Measurements from ENCODE around the gene EBI3. TPM values are rescaled to one million over a fixed set of nuclear protein-coding genes. Genes with fewer than 3 reads are reported as not detected.
"Not testable (repeated sequence)": the region's sequence is repeated elsewhere in the genome, so short reads cannot be mapped to it uniquely, and the experiment has no call there.

Gene EBI3
- polyA plus RNA-seq, 4 donors: 0.89 to 6.2 (median 4.9) TPM

DNA sequence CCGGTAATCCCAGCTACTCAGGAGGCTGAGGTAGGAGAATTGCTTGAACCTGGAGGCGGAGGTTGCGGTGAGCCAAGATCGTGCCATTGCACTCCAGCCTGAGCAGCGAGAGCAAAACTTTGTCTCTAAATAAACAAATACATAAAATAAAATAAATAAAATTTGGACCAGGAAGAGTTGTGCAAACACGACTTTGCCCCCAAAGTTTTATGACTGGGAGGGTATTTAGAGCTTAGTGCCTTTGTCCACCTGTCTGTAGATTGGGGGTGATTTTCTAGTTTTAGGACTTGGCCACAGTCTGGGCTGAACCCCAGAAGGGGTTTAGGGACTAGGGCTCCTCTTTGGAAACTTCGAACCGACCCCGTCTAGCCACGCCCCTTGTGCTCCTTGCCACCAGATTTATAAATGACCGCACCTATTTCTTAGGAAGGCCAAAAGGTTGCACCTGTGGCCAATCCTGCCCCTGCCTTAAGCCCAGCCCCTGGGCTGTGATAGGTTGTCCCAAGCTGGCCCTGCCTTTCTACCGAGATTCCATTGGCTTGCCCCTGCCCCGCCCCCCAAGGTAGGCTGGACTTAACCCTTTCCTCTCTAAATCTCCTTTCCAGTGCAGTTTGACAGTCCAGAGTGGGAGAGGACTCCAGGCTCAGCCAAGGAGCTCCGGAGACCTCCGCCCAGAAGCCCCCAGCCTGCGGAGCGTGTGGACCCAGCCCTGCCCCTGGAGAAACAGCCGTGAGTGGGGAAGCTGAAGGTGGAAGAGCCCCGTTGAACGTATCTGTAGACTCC, 55.0 kb downstream of the EBI3 start:
- Histone ChIP-seq H3K36me3 (ENCODE audit: control insufficient read depth in 3 of 3, insufficient read depth in 2 of 3, low read depth in 1 of 3, low read length in 3 of 3) (no peaks in the 10 kb centered on the region), H3K27ac (ENCODE audit: low read depth in 1 of 3, low read length in 2 of 3) (peak overlapping the region in 2 of 3 donors; percentile 46 to 47), H3K4me1 (ENCODE audit: control insufficient read depth in 3 of 3, insufficient read depth in 2 of 3, low read depth in 1 of 3, low read length in 2 of 3) (peaks cover 0 to 10% (median 0%) of the 10 kb centered on the region in 3 donors), H3K4me3 (ENCODE audit: low read depth in 1 of 3, low read length in 3 of 3) (peak overlapping the region in 2 of 3 donors; percentile 41 to 57), H3K9me3 (ENCODE audit: control insufficient read depth in 2 of 2, insufficient read depth in 1 of 2, low read depth in 1 of 2, low read length in 1 of 2) (no peaks in the 10 kb centered on the region), H3K27me3 (ENCODE audit: control insufficient read depth in 3 of 3, insufficient read depth in 3 of 3, low read length in 3 of 3) (peaks cover 9 to 32% (median 13%) of the 10 kb centered on the region in 3 donors)
- no peak for FAIRE-seq
- DNase-seq: peak; percentile 87 to 97
- 18 to 35% (median 28%) methylated on average over 20 of the region's 20 CpGs for WGBS, 3 donors

DNA sequence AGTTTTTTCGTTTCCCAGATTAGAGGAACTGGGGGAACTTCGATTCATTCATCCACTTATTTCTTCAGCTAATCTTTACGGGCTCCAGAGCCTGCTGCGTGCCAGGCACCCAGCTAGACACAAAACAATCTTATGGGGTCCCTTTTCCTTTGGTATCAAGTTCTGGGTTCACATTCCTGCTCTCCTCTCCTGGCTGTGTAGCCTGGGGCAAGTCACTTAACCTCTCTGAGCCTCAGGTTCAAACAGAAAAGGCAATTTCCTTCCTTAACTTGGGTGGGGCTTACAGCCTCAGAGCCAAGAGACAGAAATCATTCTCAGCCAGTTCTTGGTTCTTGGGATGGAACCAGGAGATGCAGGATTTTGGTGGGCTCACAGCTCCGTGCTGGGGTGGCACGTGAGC, 55.7 kb downstream of the EBI3 start:
- Histone ChIP-seq H3K4me3 (ENCODE audit: low read depth in 1 of 3, low read length in 3 of 3) (peak overlapping the region in 2 of 3 donors; percentile 41 to 57), H3K36me3 (ENCODE audit: control insufficient read depth in 3 of 3, insufficient read depth in 2 of 3, low read depth in 1 of 3, low read length in 3 of 3) (no peaks in the 10 kb centered on the region), H3K9me3 (ENCODE audit: control insufficient read depth in 2 of 2, insufficient read depth in 1 of 2, low read depth in 1 of 2, low read length in 1 of 2) (no peaks in the 10 kb centered on the region), H3K4me1 (ENCODE audit: control insufficient read depth in 3 of 3, insufficient read depth in 2 of 3, low read depth in 1 of 3, low read length in 2 of 3) (peaks cover 0 to 10% (median 0%) of the 10 kb centered on the region in 3 donors), H3K27ac (ENCODE audit: low read depth in 1 of 3, low read length in 2 of 3) (peak overlapping the region in 1 of 3 donors; percentile 46), H3K27me3 (ENCODE audit: control insufficient read depth in 3 of 3, insufficient read depth in 3 of 3, low read length in 3 of 3) (peaks cover 3 to 26% (median 9%) of the 10 kb centered on the region in 3 donors)
- FAIRE-seq (no peak), DNase-seq (no peak)
- 38 to 62% (median 44%) methylated on average over 6 of the region's 6 CpGs for WGBS, 3 donors

DNA sequence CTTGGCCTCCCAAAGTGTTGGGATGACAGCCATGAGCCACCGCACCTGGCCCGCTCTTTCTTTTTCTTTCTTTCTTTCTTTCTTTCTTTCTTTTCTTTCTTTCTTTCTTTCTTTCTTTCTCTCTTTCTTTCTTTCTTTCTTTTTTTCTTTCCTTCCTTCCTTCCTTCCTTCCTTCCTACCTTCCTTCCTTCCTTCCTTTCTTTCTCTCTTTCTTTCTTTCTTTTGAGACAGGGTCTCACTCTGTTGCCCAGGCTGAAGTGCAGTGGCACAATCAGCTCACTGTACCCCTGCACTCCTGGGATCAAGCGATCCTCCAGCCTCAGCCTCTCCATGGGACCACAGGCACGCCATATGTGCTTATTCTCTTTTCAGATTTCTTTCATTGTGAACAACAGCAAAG, 56.8 kb downstream of the EBI3 start:
- H3K27me3 ChIP-seq (ENCODE audit: control insufficient read depth in 3 of 3, insufficient read depth in 3 of 3, low read length in 3 of 3): peaks cover 0 to 17% (median under 1%) of the 10 kb centered on the region in 3 donors
- H3K4me3 ChIP-seq (ENCODE audit: low read depth in 1 of 3, low read length in 3 of 3); H3K27ac ChIP-seq (ENCODE audit: low read depth in 1 of 3, low read length in 2 of 3); FAIRE-seq; H3K4me1 ChIP-seq (ENCODE audit: control insufficient read depth in 3 of 3, insufficient read depth in 2 of 3, low read depth in 1 of 3, low read length in 2 of 3); H3K9me3 ChIP-seq (ENCODE audit: control insufficient read depth in 2 of 2, insufficient read depth in 1 of 2, low read depth in 1 of 2, low read length in 1 of 2); H3K36me3 ChIP-seq (ENCODE audit: control insufficient read depth in 3 of 3, insufficient read depth in 2 of 3, low read depth in 1 of 3, low read length in 3 of 3); DNase-seq: not testable (repeated sequence)
- 91 to 92% (median 91%) methylated on average over 4 of the region's 4 CpGs for WGBS, 3 donors

Other genes with a start within 250 kb of the EBI3 start
- gene EEF2, start 244.1 kb upstream of the EBI3 start, polyA plus RNA-seq: 1,000 to 10,000 TPM in 3 of 4 donors, 100 to 1,000 TPM in 1; 962 to 2,089 (median 1,615) TPM
- 10 to 100 TPM; 10.8 to 30.4 (median 13.1) TPM for gene PIAS4, start 221.8 kb upstream of the EBI3 start, polyA plus RNA-seq
- gene ZBTB7A, start 162.6 kb upstream of the EBI3 start, polyA plus RNA-seq: 10 to 100 TPM; 14.3 to 35.6 (median 21.9) TPM
- gene MAP2K2, start 105.4 kb upstream of the EBI3 start, polyA plus RNA-seq: 100 to 1,000 TPM; 157 to 522 (median 388) TPM
- gene CREB3L3, start 75.9 kb upstream of the EBI3 start, polyA plus RNA-seq: 100 to 1,000 TPM in 3 of 4 donors, 10 to 100 TPM in 1; 77.2 to 658 (median 308) TPM
- 10 to 100 TPM; 24.1 to 48.1 (median 42.9) TPM for gene SIRT6, start 47.0 kb upstream of the EBI3 start, polyA plus RNA-seq
- gene ANKRD24, start 46.8 kb upstream of the EBI3 start, polyA plus RNA-seq: 1 to 10 TPM; 1.6 to 3.1 (median 2.3) TPM
- gene YJU2, start 17.6 kb downstream of the EBI3 start, polyA plus RNA-seq: 10 to 100 TPM; 22.8 to 31.0 (median 29.0) TPM
- gene SHD, start 49.7 kb downstream of the EBI3 start, polyA plus RNA-seq: 10 to 100 TPM in 2 of 4 donors, 1 to 10 TPM in 2; 4.7 to 25.7 (median 10.6) TPM
- gene TMIGD2, start 72.9 kb downstream of the EBI3 start, polyA plus RNA-seq: 1 to 10 TPM; 1.2 to 6.2 (median 3.2) TPM
- 1 to 10 TPM; 1.3 to 3.2 (median 2.0) TPM for gene FSD1, start 75.1 kb downstream of the EBI3 start, polyA plus RNA-seq
- gene STAP2, start 109.3 kb downstream of the EBI3 start, polyA plus RNA-seq: 100 to 1,000 TPM in 2 of 4 donors, 10 to 100 TPM in 2; 75.5 to 261 (median 140) TPM
- gene MPND, start 114.0 kb downstream of the EBI3 start, polyA plus RNA-seq: 10 to 100 TPM; 20.9 to 45.1 (median 35.4) TPM
- gene SH3GL1, start 171.0 kb downstream of the EBI3 start, polyA plus RNA-seq: 100 to 1,000 TPM in 3 of 4 donors, 10 to 100 TPM in 1; 64.9 to 132 (median 104) TPM
- 10 to 100 TPM in 2 of 4 donors, 1 to 10 TPM in 2; 4.0 to 13.5 (median 9.4) TPM for gene CHAF1A, start 173.1 kb downstream of the EBI3 start, polyA plus RNA-seq
- gene UBXN6, start 228.3 kb downstream of the EBI3 start, polyA plus RNA-seq: 100 to 1,000 TPM in 3 of 4 donors, 10 to 100 TPM in 1; 82.7 to 194 (median 133) TPM
- 10 to 100 TPM; 18.4 to 40.2 (median 28.5) TPM for gene HDGFL2, start 242.8 kb downstream of the EBI3 start, polyA plus RNA-seq